ENCODE measurements around the gene MYOZ3.

MYOZ3 gene

GRCh38 chr5:150653762-150654556 lies 7.1 kb upstream of the MYOZ3 start:
- DNase-seq (ENCODE audit: low read depth) = no peak
- no peak for TF ChIP-seq CTCF (IDR thresholded peaks at IDR 0.05; ENCODE audit: low read depth, low read length, missing control alignments)
- H3K4me3 ChIP-seq (ENCODE audit: low read depth, low read length) = no peak overlapping the region

- no peak for DNase-seq (ENCODE audit: low read depth)
- no peak overlapping the region for H3K4me3 ChIP-seq (ENCODE audit: low read depth, low read length)
- TF ChIP-seq CTCF (IDR thresholded peaks at IDR 0.05; ENCODE audit: low read depth, low read length, missing control alignments) = no peak
These were observed 5.8 kb upstream of the MYOZ3 start for GRCh38 chr5:150655221-150655620.

- TF ChIP-seq CTCF (IDR thresholded peaks at IDR 0.05; ENCODE audit: low read depth, low read length, missing control alignments) = peak; percentile 61
- no peak for DNase-seq (ENCODE audit: low read depth)
- peak overlapping the region; percentile 57 for H3K4me3 ChIP-seq (ENCODE audit: low read depth, low read length)
These were observed 4.6 kb upstream of the MYOZ3 start for GRCh38 chr5:150656191-150657132.

GRCh38 chr5:150658121-150658520 lies 2.9 kb upstream of the MYOZ3 start:
- no peak overlapping the region for H3K4me3 ChIP-seq (ENCODE audit: low read depth, low read length)
- DNase-seq (ENCODE audit: low read depth) = no peak
- no peak for TF ChIP-seq CTCF (IDR thresholded peaks at IDR 0.05; ENCODE audit: low read depth, low read length, missing control alignments)

GRCh38 chr5:150658699-150659265 lies 2.3 kb upstream of the MYOZ3 start:
- no peak for TF ChIP-seq CTCF (IDR thresholded peaks at IDR 0.05; ENCODE audit: low read depth, low read length, missing control alignments)
- no peak for DNase-seq (ENCODE audit: low read depth)
- H3K4me3 ChIP-seq (ENCODE audit: low read depth, low read length) = no peak overlapping the region

GRCh38 chr5:150659360-150660107 lies 1.5 kb upstream of the MYOZ3 start:
- DNase-seq (ENCODE audit: low read depth) = no peak
- TF ChIP-seq CTCF (IDR thresholded peaks at IDR 0.05; ENCODE audit: low read depth, low read length, missing control alignments) = no peak
- H3K4me3 ChIP-seq (ENCODE audit: low read depth, low read length) = no peak overlapping the region
